ENCODE results near the gene QARS1.
A peak's percentile ranks its signal among the peaks of the same experiment; 100 is the strongest.

The QARS1 gene

DNA sequence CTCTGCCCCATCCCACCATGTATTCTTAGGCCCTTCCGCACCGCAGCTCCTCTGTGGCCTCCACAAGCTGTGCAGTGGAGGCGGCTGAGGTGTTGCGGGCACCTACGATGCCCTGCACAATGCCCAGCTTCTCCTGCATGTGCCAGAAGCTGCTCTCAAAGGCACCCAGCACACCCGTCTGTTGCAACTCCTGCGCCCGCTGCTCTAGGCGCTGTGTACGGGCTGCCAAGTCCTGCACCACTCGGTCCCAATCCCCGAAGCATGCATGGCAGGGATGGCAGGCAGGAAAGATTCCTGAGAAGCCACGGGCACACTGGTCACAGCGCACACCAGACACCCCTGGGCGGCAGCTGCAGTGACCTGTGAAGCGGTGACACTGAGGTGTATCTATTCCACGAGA lies 19.1 kb upstream of the QARS1 start:
- H3K36me3 ChIP-seq (ENCODE audit: low read depth): peaks cover 7% of the 10 kb centered on the region
- H3K9me3 ChIP-seq (ENCODE audit: severe bottlenecking): no peaks in the 10 kb centered on the region
- no peak overlapping the region for H3K27ac ChIP-seq (ENCODE audit: poor library complexity, severe bottlenecking)
- DNase-seq (ENCODE audit: low spot score): no peak
- no peak for TF ChIP-seq CTCF (IDR thresholded peaks at IDR 0.05; ENCODE audit: poor library complexity, severe bottlenecking)
- no peak overlapping the region for H3K4me3 ChIP-seq (ENCODE audit: severe bottlenecking)
- H3K27me3 ChIP-seq (ENCODE audit: insufficient read depth, poor library complexity, severe bottlenecking): no peaks in the 10 kb centered on the region
- no peak for ATAC-seq (ENCODE audit: low read depth)
- peaks cover 8% of the 10 kb centered on the region for H3K4me1 ChIP-seq (ENCODE audit: insufficient read depth, poor library complexity, severe bottlenecking)

DNA sequence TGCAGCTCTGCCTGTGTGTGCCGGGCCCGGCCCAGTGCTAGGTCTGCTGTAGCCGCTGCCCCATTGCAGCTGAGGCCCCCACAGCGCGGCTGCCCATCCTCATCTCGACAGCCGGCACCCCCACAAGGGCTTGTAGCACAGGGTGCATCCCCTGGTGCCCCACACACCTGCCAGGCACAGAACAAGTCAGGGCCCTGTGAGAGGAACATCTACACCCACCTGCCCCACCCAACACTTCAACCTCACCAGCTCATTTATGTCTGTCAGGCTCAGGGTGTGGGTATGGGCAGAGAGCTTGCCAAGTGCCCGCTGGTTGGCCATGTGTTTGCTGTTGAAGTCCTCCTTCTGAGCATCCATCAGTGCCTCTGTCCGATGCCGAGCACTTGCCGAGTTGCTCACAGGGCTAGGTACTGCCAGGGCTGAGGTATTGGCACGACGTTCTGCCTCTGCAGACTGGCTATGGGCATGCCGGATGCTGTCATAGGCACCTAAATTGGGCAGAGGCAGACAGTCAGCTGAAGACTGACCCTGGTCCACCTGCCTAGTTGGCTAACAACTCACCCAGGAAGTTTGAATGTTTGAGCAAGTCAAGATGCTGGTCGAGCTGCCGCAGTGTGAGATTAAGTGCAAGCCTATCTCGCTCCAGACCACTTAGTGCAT lies 18.5 kb upstream of the QARS1 start:
- H3K9me3 ChIP-seq (ENCODE audit: severe bottlenecking): no peaks in the 10 kb centered on the region
- DNase-seq (ENCODE audit: low spot score): no peak
- no peak for ATAC-seq (ENCODE audit: low read depth)
- H3K27me3 ChIP-seq (ENCODE audit: insufficient read depth, poor library complexity, severe bottlenecking): no peaks in the 10 kb centered on the region
- H3K4me3 ChIP-seq (ENCODE audit: severe bottlenecking): no peak overlapping the region
- H3K36me3 ChIP-seq (ENCODE audit: low read depth): peaks cover 13% of the 10 kb centered on the region
- H3K4me1 ChIP-seq (ENCODE audit: insufficient read depth, poor library complexity, severe bottlenecking): peaks cover 8% of the 10 kb centered on the region
- no peak for TF ChIP-seq CTCF (IDR thresholded peaks at IDR 0.05; ENCODE audit: poor library complexity, severe bottlenecking)
- no peak overlapping the region for H3K27ac ChIP-seq (ENCODE audit: poor library complexity, severe bottlenecking)

DNA sequence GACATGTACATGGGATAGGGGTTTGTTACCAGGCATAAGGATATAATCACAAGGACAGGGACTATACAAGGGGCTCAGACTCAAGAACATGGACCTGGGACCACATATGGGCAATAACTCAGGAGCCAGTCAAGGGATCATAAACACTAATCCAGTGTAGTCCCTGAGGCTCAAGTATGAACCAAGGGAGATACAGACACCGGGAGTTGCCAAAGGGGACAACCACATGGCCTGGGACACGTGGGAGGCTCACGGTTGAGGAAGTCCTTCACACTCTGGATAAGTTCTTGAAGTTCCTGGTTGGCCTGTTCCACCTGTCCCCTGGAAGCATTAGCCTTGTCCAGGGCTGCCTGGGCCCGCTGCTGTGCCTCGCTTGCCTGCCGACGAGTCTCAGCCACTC lies 17.9 kb upstream of the QARS1 start:
- ATAC-seq (ENCODE audit: low read depth): no peak
- no peak for TF ChIP-seq CTCF (IDR thresholded peaks at IDR 0.05; ENCODE audit: poor library complexity, severe bottlenecking)
- no peak for DNase-seq (ENCODE audit: low spot score)
- Histone ChIP-seq H3K27ac (ENCODE audit: poor library complexity, severe bottlenecking) (no peak overlapping the region), H3K9me3 (ENCODE audit: severe bottlenecking) (no peaks in the 10 kb centered on the region), H3K4me1 (ENCODE audit: insufficient read depth, poor library complexity, severe bottlenecking) (peaks cover 8% of the 10 kb centered on the region), H3K4me3 (ENCODE audit: severe bottlenecking) (no peak overlapping the region), H3K27me3 (ENCODE audit: insufficient read depth, poor library complexity, severe bottlenecking) (no peaks in the 10 kb centered on the region), H3K36me3 (ENCODE audit: low read depth) (peaks cover 19% of the 10 kb centered on the region)

GRCh38 chr3:49122022-49122421 lies 17.5 kb upstream of the QARS1 start:
- Histone ChIP-seq H3K36me3 (ENCODE audit: low read depth) (peaks cover 23% of the 10 kb centered on the region), H3K27me3 (ENCODE audit: insufficient read depth, poor library complexity, severe bottlenecking) (no peaks in the 10 kb centered on the region), H3K27ac (ENCODE audit: poor library complexity, severe bottlenecking) (no peak overlapping the region), H3K4me1 (ENCODE audit: insufficient read depth, poor library complexity, severe bottlenecking) (peaks cover 8% of the 10 kb centered on the region), H3K9me3 (ENCODE audit: severe bottlenecking) (no peaks in the 10 kb centered on the region), H3K4me3 (ENCODE audit: severe bottlenecking) (no peak overlapping the region)
- DNase-seq (ENCODE audit: low spot score): no peak
- no peak for ATAC-seq (ENCODE audit: low read depth)
- TF ChIP-seq CTCF (IDR thresholded peaks at IDR 0.05; ENCODE audit: poor library complexity, severe bottlenecking): no peak

DNA sequence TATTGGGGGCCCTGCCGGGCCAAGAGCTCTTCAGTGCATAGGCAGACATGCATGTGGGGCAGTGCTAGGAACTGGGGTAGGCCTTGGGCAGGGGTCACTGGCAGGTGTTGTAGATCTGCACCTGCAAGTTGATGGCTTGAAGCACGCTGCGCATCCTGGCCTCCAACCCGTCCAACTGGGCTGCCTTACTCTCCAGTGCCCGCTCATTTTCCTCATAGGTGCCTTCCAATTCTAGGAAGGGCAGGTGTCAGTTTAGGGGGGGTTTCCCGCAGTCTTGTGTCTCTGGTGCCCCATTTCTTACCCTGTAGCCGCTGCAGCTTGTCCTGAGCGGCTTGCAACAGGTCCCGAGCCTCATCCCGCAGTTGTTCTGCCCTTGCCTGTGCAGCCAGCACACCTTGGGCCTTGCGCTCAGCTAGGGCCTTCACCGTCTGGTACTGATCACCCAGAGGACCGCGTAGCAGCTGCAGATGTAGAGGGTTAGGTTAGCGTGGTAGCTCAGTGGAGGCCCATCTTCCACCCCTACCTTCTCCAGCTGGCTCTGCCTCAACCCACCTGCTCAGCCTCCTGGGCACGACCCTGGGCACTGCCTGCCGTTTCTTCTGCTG lies 16.7 kb upstream of the QARS1 start:
- Histone ChIP-seq H3K36me3 (ENCODE audit: low read depth) (peaks cover 31% of the 10 kb centered on the region), H3K4me3 (ENCODE audit: severe bottlenecking) (peak overlapping the region; percentile 78), H3K27ac (ENCODE audit: poor library complexity, severe bottlenecking) (peak overlapping the region; percentile 62), H3K9me3 (ENCODE audit: severe bottlenecking) (no peaks in the 10 kb centered on the region), H3K4me1 (ENCODE audit: insufficient read depth, poor library complexity, severe bottlenecking) (peaks cover 8% of the 10 kb centered on the region), H3K27me3 (ENCODE audit: insufficient read depth, poor library complexity, severe bottlenecking) (no peaks in the 10 kb centered on the region)
- DNase-seq (ENCODE audit: low spot score): no peak
- no peak for TF ChIP-seq CTCF (IDR thresholded peaks at IDR 0.05; ENCODE audit: poor library complexity, severe bottlenecking)
- peak; percentile 2; the same call in 1 of the 3 replicates for ATAC-seq (ENCODE audit: low read depth)

All from RWPE2 (cell line).